Activated gamma-delta T cell (primary cell): ENCODE measurements around the gene NOTCH1.
A peak's percentile ranks its signal among the peaks of the same experiment; 100 is the strongest.
"Not testable (repeated sequence)": the region's sequence is repeated elsewhere in the genome, so short reads cannot be mapped to it uniquely, and the experiment has no call there.

ENCODE experiments used
- DNase-seq: peaks from one replicate; lab custom pipeline; 2025; lab: John Stamatoyannopoulos, UW

Gene NOTCH1

GRCh38 chr9:136564379-136564988 lies 18.6 kb upstream of the NOTCH1 start:
- no peak for DNase-seq

- DNase-seq: no peak
These were observed 17.9 kb upstream of the NOTCH1 start for GRCh38 chr9:136563646-136564325.

- no peak for DNase-seq
These were observed 17.1 kb upstream of the NOTCH1 start for GRCh38 chr9:136562746-136563495.

- no peak for DNase-seq
These were observed 15.9 kb upstream of the NOTCH1 start for GRCh38 chr9:136561779-136562178.

GRCh38 chr9:136560586-136560985 lies 14.7 kb upstream of the NOTCH1 start:
- DNase-seq: no peak

GRCh38 chr9:136559371-136559770 lies 13.5 kb upstream of the NOTCH1 start:
- DNase-seq: not testable (repeated sequence)

- DNase-seq: not testable (repeated sequence)
These were observed 13.0 kb upstream of the NOTCH1 start for GRCh38 chr9:136558846-136559245.

- DNase-seq: no peak
These were observed 12.5 kb upstream of the NOTCH1 start for GRCh38 chr9:136558373-136558772.

- no peak for DNase-seq
These were observed 11.2 kb upstream of the NOTCH1 start for GRCh38 chr9:136557036-136557435.

GRCh38 chr9:136556166-136556565 lies 10.3 kb upstream of the NOTCH1 start:
- no peak for DNase-seq

GRCh38 chr9:136554870-136555269 lies 9.0 kb upstream of the NOTCH1 start:
- no peak for DNase-seq

- DNase-seq: no peak
These were observed 7.7 kb upstream of the NOTCH1 start for GRCh38 chr9:136553581-136553980.

- DNase-seq: no peak
These were observed 6.4 kb upstream of the NOTCH1 start for GRCh38 chr9:136552117-136552703.

- DNase-seq: no peak
These were observed 5.7 kb upstream of the NOTCH1 start for GRCh38 chr9:136551401-136552116.

- no peak for DNase-seq
These were observed 4.8 kb upstream of the NOTCH1 start for GRCh38 chr9:136550439-136551289.

- no peak for DNase-seq
These were observed 3.4 kb upstream of the NOTCH1 start for GRCh38 chr9:136549010-136549980.

- DNase-seq: no peak
These were observed 1.8 kb upstream of the NOTCH1 start for GRCh38 chr9:136547508-136548215.

- DNase-seq: peak; percentile 45
These were observed 1.1 kb upstream of the NOTCH1 start for GRCh38 chr9:136546697-136547501.

GRCh38 chr9:136545692-136545964 lies 220 bp downstream of the NOTCH1 start:
- DNase-seq: no peak
